ENCODE data around the gene GRID1. TPM values are rescaled to one million over a fixed set of nuclear protein-coding genes. Genes with fewer than 3 reads are reported as not detected.

Gene GRID1
- total and polyA plus RNA-seq, 10 of the 15 experiments (the other 5 are each of a cell fraction or from before 2014, with no cell fraction given): 0.04 to 0.62 (median 0.08) TPM; not detected in 5

GRCh38 chr10:85679710-85680109, 686.9 kb downstream of the GRID1 start:
- Histone ChIP-seq H4K20me1 (ENCODE audit: control insufficient read depth, insufficient read depth) (no peaks in the 10 kb centered on the region), H3K4me1 (ENCODE audit: control insufficient read depth, insufficient read depth, low read length) (no peaks in the 10 kb centered on the region), H3K9ac (ENCODE audit: control insufficient read depth, insufficient read depth, low read length) (no peak overlapping the region), H3K27me3 (replicated peaks in 1 of 2; ENCODE audit: control insufficient read depth in 2 of 2, insufficient read depth in 2 of 2, low read length in 1 of 2) (no peaks in the 10 kb centered on the region), H3K27ac (ENCODE audit: control insufficient read depth, insufficient read depth) (no peak overlapping the region), H2AFZ (ENCODE audit: control insufficient read depth, low read depth, low read length) (no peak overlapping the region), H3K4me2 (ENCODE audit: control insufficient read depth, insufficient read depth) (no peak overlapping the region), H3K79me2 (ENCODE audit: control insufficient read depth, insufficient read depth, low read length) (no peaks in the 10 kb centered on the region), H3K4me3 (no peak overlapping the region), H3K9me3 (replicated peaks; ENCODE audit: control insufficient read depth, insufficient read depth, low read length) (no peaks in the 10 kb centered on the region), H3K36me3 (ENCODE audit: control insufficient read depth in 2 of 2, insufficient read depth in 2 of 2, low read length in 1 of 2) (no peaks in the 10 kb centered on the region)
- RAD21 ChIA-PET (ENCODE audit: unreplicated experiment): no interaction called here
- TF ChIP-seq BMI1 (IDR thresholded peaks at IDR 0.05; ENCODE audit: borderline replicate concordance): no peak
- no peak for TF ChIP-seq HSF1 (IDR thresholded peaks at IDR 0.05; ENCODE audit: low read depth, low read length)
- no peak for TF ChIP-seq TAF1 (IDR thresholded peaks at IDR 0.05; ENCODE audit: borderline replicate concordance, low read depth, low read length)
- no peak for TF ChIP-seq LARP7 (IDR thresholded peaks at IDR 0.05)
- TF ChIP-seq IKZF2 (IDR thresholded peaks at IDR 0.05): no peak
- no peak for TF ChIP-seq HDAC2 (IDR thresholded peaks at IDR 0.05)
- CTCF ChIA-PET: interaction anchor here (0.6 kb wide), 1 partner anchor 25 kb away, joined by 3 read pairs; no protein-coding TSS in a partner anchor
- POLR2A ChIA-PET: no interaction called here
- SMC1A ChIA-PET (ENCODE audit: uncharacterized antibody, unreplicated experiment): no interaction called here
- ATAC-seq (no peak), DNase-seq (ENCODE audit: low read depth, low spot score) (no peak), FAIRE-seq (no peak)
- in situ Hi-C loops (cut with MboI): no loop called here
- WGBS (ENCODE audit: insufficient coverage, insufficient replicate concordance, low lambda C conversion rate, missing lambda C conversion rate): 21% methylated on average over 4 of the region's 4 CpGs
- intact Hi-C loops (cut with micrococcal nuclease; ENCODE audit: unreplicated experiment): no loop called here
- BruUV-seq (replicated peaks): no TSS peak

- ChIA-PET SMC1A (ENCODE audit: uncharacterized antibody, unreplicated experiment) (no interaction called here), CTCF (no interaction called here), POLR2A (no interaction called here), RAD21 (ENCODE audit: unreplicated experiment) (no interaction called here)
- BruUV-seq (replicated peaks): no TSS peak
- no peak for DNase-seq (ENCODE audit: low read depth, low spot score)
- H3K4me3 ChIP-seq: no peak overlapping the region
- H4K20me1 ChIP-seq (ENCODE audit: control insufficient read depth, insufficient read depth): no peaks in the 10 kb centered on the region
- in situ Hi-C loops (cut with MboI) (no loop called here), intact Hi-C loops (cut with micrococcal nuclease; ENCODE audit: unreplicated experiment) (no loop called here)
- H3K9me3 ChIP-seq (replicated peaks; ENCODE audit: control insufficient read depth, insufficient read depth, low read length): no peaks in the 10 kb centered on the region
- H3K9ac ChIP-seq (ENCODE audit: control insufficient read depth, insufficient read depth, low read length): no peak overlapping the region
- WGBS (ENCODE audit: insufficient coverage, insufficient replicate concordance, low lambda C conversion rate, missing lambda C conversion rate): 2% methylated on average over 2 of the region's 2 CpGs
- no peak overlapping the region for H3K4me2 ChIP-seq (ENCODE audit: control insufficient read depth, insufficient read depth)
- no peaks in the 10 kb centered on the region for H3K27me3 ChIP-seq (replicated peaks in 1 of 2; ENCODE audit: control insufficient read depth in 2 of 2, insufficient read depth in 2 of 2, low read length in 1 of 2)
- H3K36me3 ChIP-seq (ENCODE audit: control insufficient read depth in 2 of 2, insufficient read depth in 2 of 2, low read length in 1 of 2): no peaks in the 10 kb centered on the region
- H3K79me2 ChIP-seq (ENCODE audit: control insufficient read depth, insufficient read depth, low read length): no peaks in the 10 kb centered on the region
- H3K4me1 ChIP-seq (ENCODE audit: control insufficient read depth, insufficient read depth, low read length): no peaks in the 10 kb centered on the region
- FAIRE-seq: no peak
- no peak for ATAC-seq
- no peak overlapping the region for H2AFZ ChIP-seq (ENCODE audit: control insufficient read depth, low read depth, low read length)
- H3K27ac ChIP-seq (ENCODE audit: control insufficient read depth, insufficient read depth): no peak overlapping the region
- TF ChIP-seq, protein P1, sequence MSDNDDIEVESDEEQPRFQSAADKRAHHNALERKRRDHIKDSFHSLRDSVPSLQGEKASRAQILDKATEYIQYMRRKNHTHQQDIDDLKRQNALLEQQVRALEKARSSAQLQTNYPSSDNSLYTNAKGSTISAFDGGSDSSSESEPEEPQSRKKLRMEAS (IDR thresholded peaks at IDR 0.05; ENCODE audit: low read depth, low read length): no peak
- TF ChIP-seq, protein P2, sequence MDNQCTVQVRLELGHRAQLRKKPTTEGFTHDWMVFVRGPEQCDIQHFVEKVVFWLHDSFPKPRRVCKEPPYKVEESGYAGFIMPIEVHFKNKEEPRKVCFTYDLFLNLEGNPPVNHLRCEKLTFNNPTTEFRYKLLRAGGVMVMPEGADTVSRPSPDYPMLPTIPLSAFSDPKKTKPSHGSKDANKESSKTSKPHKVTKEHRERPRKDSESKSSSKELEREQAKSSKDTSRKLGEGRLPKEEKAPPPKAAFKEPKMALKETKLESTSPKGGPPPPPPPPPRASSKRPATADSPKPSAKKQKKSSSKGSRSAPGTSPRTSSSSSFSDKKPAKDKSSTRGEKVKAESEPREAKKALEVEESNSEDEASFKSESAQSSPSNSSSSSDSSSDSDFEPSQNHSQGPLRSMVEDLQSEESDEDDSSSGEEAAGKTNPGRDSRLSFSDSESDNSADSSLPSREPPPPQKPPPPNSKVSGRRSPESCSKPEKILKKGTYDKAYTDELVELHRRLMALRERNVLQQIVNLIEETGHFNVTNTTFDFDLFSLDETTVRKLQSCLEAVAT (IDR thresholded peaks at IDR 0.05): no peak
- TF ChIP-seq SIN3A (IDR thresholded peaks at IDR 0.05; ENCODE audit: low read depth, low read length) (no peak), ZNF217 (IDR thresholded peaks at IDR 0.05) (no peak), CHD4 (IDR thresholded peaks at IDR 0.05) (no peak), ELK1 (IDR thresholded peaks at IDR 0.05; ENCODE audit: low read depth, low read length) (no peak), ATF7 (IDR thresholded peaks at IDR 0.05; ENCODE audit: low read depth) (no peak), KLF5 (IDR thresholded peaks at IDR 0.05; ENCODE audit: partially characterized antibody) (no peak), TARDBP (IDR thresholded peaks at IDR 0.05; ENCODE audit: borderline replicate concordance) (no peak), RAD51 (IDR thresholded peaks at IDR 0.05) (no peak), KDM1A (IDR thresholded peaks at IDR 0.05; ENCODE audit: borderline replicate concordance) (no peak)
Observed at GRCh38 chr10:85679061-85679460, 687.5 kb downstream of the GRID1 start.
